GM13976 (cell line): ENCODE measurements around the gene WDR70.

ENCODE experiments used
- DNase-seq: peaks from one replicate; pipeline ENCODE4 v3.0.0; 2012; ENCODE audit warnings: low spot score
- in situ Hi-C: fragments of 300-500 bp; cut with MboI; formaldehyde crosslinking; loops from one replicate; pipeline ENCODE4 v1.12.0; 2022; ENCODE audit warnings: low sequenced_read_pairs, mixed read lengths, inconsistent platforms; ENCODE audit not compliant: unreplicated experiment
- TF ChIP-seq, protein P1 (sequence below): IDR thresholded peaks from 2 replicates; pipeline ENCODE4 v1.5.1; 2012; ENCODE audit warnings: borderline replicate concordance, mild to moderate bottlenecking; ENCODE audit not compliant: insufficient read depth; ENCODE audit errors: extremely low read depth, missing control alignments, control extremely low read depth

Gene WDR70

GRCh38 chr5:37742111-37742510, 363.0 kb downstream of the WDR70 start:
- TF ChIP-seq, protein P1, sequence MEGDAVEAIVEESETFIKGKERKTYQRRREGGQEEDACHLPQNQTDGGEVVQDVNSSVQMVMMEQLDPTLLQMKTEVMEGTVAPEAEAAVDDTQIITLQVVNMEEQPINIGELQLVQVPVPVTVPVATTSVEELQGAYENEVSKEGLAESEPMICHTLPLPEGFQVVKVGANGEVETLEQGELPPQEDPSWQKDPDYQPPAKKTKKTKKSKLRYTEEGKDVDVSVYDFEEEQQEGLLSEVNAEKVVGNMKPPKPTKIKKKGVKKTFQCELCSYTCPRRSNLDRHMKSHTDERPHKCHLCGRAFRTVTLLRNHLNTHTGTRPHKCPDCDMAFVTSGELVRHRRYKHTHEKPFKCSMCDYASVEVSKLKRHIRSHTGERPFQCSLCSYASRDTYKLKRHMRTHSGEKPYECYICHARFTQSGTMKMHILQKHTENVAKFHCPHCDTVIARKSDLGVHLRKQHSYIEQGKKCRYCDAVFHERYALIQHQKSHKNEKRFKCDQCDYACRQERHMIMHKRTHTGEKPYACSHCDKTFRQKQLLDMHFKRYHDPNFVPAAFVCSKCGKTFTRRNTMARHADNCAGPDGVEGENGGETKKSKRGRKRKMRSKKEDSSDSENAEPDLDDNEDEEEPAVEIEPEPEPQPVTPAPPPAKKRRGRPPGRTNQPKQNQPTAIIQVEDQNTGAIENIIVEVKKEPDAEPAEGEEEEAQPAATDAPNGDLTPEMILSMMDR = no peak
- in situ Hi-C loops = no loop called here
- no peak for DNase-seq

- in situ Hi-C loops = no loop called here
- TF ChIP-seq, protein P1 = no peak
- DNase-seq = no peak
Measured at GRCh38 chr5:37751227-37751626, 372.1 kb downstream of the WDR70 start.

GRCh38 chr5:37754976-37755375, 375.9 kb downstream of the WDR70 start:
- TF ChIP-seq, protein P1 = no peak
- DNase-seq = no peak
- in situ Hi-C loops = no loop called here

DNA sequence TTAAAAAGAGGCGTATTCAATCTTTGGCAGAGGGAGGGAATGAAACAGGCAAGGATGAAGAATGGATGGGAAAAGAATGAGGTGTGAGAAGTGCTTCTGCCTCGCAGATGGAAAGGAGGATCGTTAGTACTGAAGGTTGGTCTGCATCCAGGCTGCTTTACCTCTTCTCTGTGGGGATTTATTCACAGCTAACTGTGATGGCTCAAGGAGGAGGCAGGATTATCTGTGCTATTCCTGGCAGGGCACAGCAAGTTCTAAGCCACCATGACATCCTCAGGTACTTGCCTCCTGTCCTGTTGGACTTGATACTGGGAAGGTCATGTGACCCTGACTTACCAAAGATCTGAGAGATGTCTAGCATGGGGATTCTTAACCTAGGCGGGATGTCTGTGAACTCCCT, 376.5 kb downstream of the WDR70 start:
- no peak for DNase-seq
- in situ Hi-C loops = no loop called here
- TF ChIP-seq, protein P1 = no peak

- TF ChIP-seq, protein P1 = no peak
- in situ Hi-C loops = no loop called here
- no peak for DNase-seq
Measured at GRCh38 chr5:37756248-37756647, 377.1 kb downstream of the WDR70 start.

- in situ Hi-C loops = no loop called here
- TF ChIP-seq, protein P1 = no peak
- no peak for DNase-seq
Measured at GRCh38 chr5:37757980-37758582, 379.0 kb downstream of the WDR70 start.
